Fibroblast of lung (primary cell): Measurements from ENCODE around the gene VWA2.

Experiments used
- EZH2 ChIP-seq: IDR thresholded peaks from 2 replicates; pipeline ENCODE4 v1.5.1; 2012; ENCODE audit warnings: low read length, control low read depth, mild to moderate bottlenecking; ENCODE audit errors: missing control alignments
- TF ChIP-seq, protein P1 (sequence below), 2 donors: IDR thresholded peaks in 1 of 2; conservative IDR thresholded peaks in 1 of 2; 1 replicate in 1 of 2; 2 replicates in 1 of 2; pipeline ENCODE4 v1.5.1; 2011 to 2012; ENCODE audit warnings: low read length in 2 of 2, control low read depth in 1 of 2, inconsistent platforms in 1 of 2, low read depth in 1 of 2, mild to moderate bottlenecking in 1 of 2

DNA sequence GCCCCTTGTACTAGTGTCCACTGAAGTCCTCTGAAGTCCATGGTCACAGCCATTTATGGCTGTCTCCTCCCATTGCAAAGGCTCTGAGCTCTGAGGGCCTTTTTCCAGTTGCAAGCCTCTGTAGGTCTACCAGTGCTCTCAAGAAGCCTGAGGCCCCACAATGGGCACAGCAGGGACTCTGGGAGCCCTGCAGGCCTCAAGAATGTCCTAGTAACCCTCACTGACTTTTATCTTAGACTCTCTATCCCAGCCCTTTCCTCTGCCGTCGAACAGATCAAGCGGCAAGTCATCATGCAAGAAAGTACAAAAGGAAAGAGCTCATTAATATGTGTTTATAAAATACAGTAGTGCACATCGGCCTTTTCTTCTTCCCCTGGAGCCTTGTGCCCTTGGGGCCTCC is 23.4 kb downstream of the VWA2 start:
- TF ChIP-seq, protein P1, sequence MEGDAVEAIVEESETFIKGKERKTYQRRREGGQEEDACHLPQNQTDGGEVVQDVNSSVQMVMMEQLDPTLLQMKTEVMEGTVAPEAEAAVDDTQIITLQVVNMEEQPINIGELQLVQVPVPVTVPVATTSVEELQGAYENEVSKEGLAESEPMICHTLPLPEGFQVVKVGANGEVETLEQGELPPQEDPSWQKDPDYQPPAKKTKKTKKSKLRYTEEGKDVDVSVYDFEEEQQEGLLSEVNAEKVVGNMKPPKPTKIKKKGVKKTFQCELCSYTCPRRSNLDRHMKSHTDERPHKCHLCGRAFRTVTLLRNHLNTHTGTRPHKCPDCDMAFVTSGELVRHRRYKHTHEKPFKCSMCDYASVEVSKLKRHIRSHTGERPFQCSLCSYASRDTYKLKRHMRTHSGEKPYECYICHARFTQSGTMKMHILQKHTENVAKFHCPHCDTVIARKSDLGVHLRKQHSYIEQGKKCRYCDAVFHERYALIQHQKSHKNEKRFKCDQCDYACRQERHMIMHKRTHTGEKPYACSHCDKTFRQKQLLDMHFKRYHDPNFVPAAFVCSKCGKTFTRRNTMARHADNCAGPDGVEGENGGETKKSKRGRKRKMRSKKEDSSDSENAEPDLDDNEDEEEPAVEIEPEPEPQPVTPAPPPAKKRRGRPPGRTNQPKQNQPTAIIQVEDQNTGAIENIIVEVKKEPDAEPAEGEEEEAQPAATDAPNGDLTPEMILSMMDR (conservative IDR thresholded peaks at IDR 0.05 in 1 of 2, IDR thresholded peaks at IDR 0.05 in 1 of 2; ENCODE audit: low read depth in 1 of 2, low read length in 2 of 2), result no peak
- no peak for TF ChIP-seq EZH2
